Keratinocyte (primary cell): ENCODE results near the gene ZNF831. TPM values are rescaled to one million over a fixed set of nuclear protein-coding genes. Genes with fewer than 3 reads are reported as not detected.

ENCODE experiments used
- DNase-seq: peaks from one replicate; pipeline ENCODE4 v3.0.0-alpha.2; 2011; ENCODE audit warnings: low read depth, missing footprints, low spot score
- FAIRE-seq: peaks from 2 replicates; lab custom pipeline; 2011; peaks lifted over from hg19 to GRCh38; lab: Jason Lieb, UNC
- H2AFZ ChIP-seq: 2 replicates; pipeline ENCODE4 v1.6.0; 2012; ENCODE audit warnings: low read length, control low read depth, inconsistent platforms; ENCODE audit not compliant: control insufficient read depth
- H3K27ac ChIP-seq: 2 replicates; pipeline ENCODE4 v1.5.1; 2011; ENCODE audit warnings: low read length; ENCODE audit not compliant: control insufficient read depth, insufficient read depth
- H3K27me3 ChIP-seq: 3 replicates; pipeline ENCODE4 v1.6.0; 2011; ENCODE audit warnings: low read length; ENCODE audit not compliant: control insufficient read depth, insufficient read depth; ENCODE audit errors: extremely low read depth
- H3K36me3 ChIP-seq, 2 experiments: 2 replicates in 1 of 2; 3 replicates in 1 of 2; pipeline ENCODE4 v1.5.1; 2011; ENCODE audit warnings: low read length in 2 of 2, mild to moderate bottlenecking in 1 of 2; ENCODE audit not compliant: control insufficient read depth in 2 of 2, insufficient read depth in 2 of 2; ENCODE audit errors: extremely low read depth in 1 of 2
- H3K4me1 ChIP-seq: 3 replicates; pipeline ENCODE4 v1.5.1; 2011; ENCODE audit warnings: low read length; ENCODE audit not compliant: control insufficient read depth, insufficient read depth; ENCODE audit errors: extremely low read depth
- H3K4me2 ChIP-seq: 3 replicates; pipeline ENCODE4 v1.6.0; 2011; ENCODE audit warnings: low read depth, low read length; ENCODE audit not compliant: control insufficient read depth, insufficient read depth; ENCODE audit errors: extremely low read depth
- H3K4me3 ChIP-seq, 3 experiments: fragments of 200-600 bp in 1 of 3; sonication (generic) in 1 of 3; 2 replicates in 2 of 3; 3 replicates in 1 of 3; pipeline ENCODE4 v1.5.1; 2011 to 2016; ENCODE audit warnings: low read length in 3 of 3, mild to moderate bottlenecking in 3 of 3, control low read depth in 2 of 3, inconsistent platforms in 1 of 3, low read depth in 1 of 3, mixed read lengths in 1 of 3, mixed run types in 1 of 3, moderate library complexity in 1 of 3; ENCODE audit not compliant: control insufficient read depth in 2 of 3, insufficient read depth in 2 of 3; ENCODE audit errors: extremely low read depth in 1 of 3
- H3K79me2 ChIP-seq: 2 replicates; pipeline ENCODE4 v1.6.0; 2012; ENCODE audit warnings: low read length; ENCODE audit not compliant: control insufficient read depth, insufficient read depth
- H3K9ac ChIP-seq: 3 replicates; pipeline ENCODE4 v1.6.0; 2011; ENCODE audit warnings: low read length; ENCODE audit not compliant: control insufficient read depth, insufficient read depth; ENCODE audit errors: extremely low read depth
- H3K9me1 ChIP-seq: 3 replicates; pipeline ENCODE4 v1.6.0; 2011; ENCODE audit warnings: low read length; ENCODE audit not compliant: control insufficient read depth, insufficient read depth; ENCODE audit errors: extremely low read depth
- H3K9me3 ChIP-seq: 2 replicates; pipeline ENCODE4 v1.5.1; 2012; ENCODE audit warnings: low read depth, low read length; ENCODE audit not compliant: control insufficient read depth
- H4K20me1 ChIP-seq: 3 replicates; pipeline ENCODE4 v1.6.0; 2011; ENCODE audit warnings: low read length; ENCODE audit not compliant: control insufficient read depth, insufficient read depth; ENCODE audit errors: extremely low read depth
- CTCF ChIP-seq, 3 experiments: IDR thresholded peaks in 1 of 3; conservative IDR thresholded peaks in 1 of 3; optimal IDR thresholded peaks in 1 of 3; 2 replicates in 2 of 3; 3 replicates in 1 of 3; pipeline versions ENCODE3 to v1.5.1; 2011; ENCODE audit warnings: low read length in 3 of 3, mild to moderate bottlenecking in 3 of 3, moderate library complexity in 2 of 3, control low read depth in 1 of 3, inconsistent platforms in 1 of 3; ENCODE audit not compliant: insufficient read depth in 2 of 3; ENCODE audit errors: extremely low read depth in 1 of 3
- EZH2 ChIP-seq: IDR thresholded peaks from one replicate; pipeline ENCODE4 v1.6.1; 2012; ENCODE audit warnings: inconsistent platforms, mild to moderate bottlenecking, low read length, moderate library complexity
- dilution Hi-C: fragments of 300-500 bp; cut with MboI; formaldehyde crosslinking; loops from one replicate; pipeline ENCODE4 v1.7.0; 2020; ENCODE audit warnings: low sequenced_read_pairs; ENCODE audit not compliant: extremely low pct_ligation_motif_present
- polyA plus RNA-seq, 5 experiments: library from polyadenylated mRNA; depleted of rRNA in 3 of 5; stranded (reverse) in 3 of 5; stranded (forward) in 1 of 5; unstranded in 1 of 5; fragments of >200 nt; gene quantifications; 1 replicate in 1 of 5; 2 replicates in 3 of 5; 3 replicates in 1 of 5; pipeline versions ENCODE4 v1.2.1 to v1.2.3, GENCODE V29; 2011 to 2012; ENCODE audit warnings: missing spikeins in 2 of 5, low read depth in 1 of 5, low replicate concordance in 1 of 5

The ZNF831 gene
- polyA plus RNA-seq, 1 donor (not counting 4 experiments of a cell fraction or from before 2014, with no cell fraction given), result not detected

- no peak for FAIRE-seq
- H3K9me3 ChIP-seq, result no peaks in the 10 kb centered on the region
Observed at GRCh38 chr20:59193325-59193724, 29.7 kb downstream of the ZNF831 start.

DNA sequence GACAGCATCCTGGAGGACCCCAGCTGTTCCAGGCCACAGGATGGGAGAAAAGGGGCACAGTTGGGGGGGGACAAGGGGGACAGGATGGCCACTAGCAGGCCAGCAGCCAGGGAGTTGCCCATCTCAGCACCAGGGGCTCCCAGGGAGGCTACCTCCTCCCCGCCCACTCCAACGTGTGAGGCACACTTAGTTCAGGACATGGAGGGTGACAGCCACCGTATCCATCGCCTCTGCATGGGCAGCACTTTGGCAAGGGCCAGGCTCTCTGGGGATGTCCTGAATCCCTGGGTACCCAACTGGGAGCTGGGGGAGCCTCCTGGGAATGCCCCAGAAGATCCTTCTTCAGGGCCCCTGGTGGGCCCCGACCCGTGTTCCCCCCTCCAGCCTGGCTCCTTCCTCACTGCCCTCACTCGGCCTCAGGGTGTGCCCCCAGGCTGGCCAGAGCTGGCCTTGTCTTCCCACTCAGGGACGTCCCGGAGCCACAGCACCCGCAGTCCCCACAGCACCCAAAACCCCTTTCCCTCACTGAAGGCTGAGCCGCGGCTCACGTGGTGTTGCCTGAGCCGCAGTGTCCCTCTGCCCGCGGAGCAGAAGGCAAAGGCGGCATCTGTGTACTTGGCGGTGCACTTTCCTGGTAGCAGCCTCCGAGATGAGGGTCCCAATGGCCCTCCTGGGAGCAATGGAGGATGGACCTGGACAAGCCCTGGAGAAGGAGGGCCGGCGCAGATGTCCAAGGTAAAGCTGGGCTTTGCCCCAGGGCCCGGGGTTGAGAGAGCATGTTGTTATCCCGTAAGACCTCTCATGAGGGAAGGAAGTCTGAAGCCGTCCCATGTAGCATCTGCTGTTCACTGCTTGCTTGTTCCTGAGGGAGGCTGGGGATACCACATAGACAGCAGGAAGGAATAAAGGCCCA lies 30.7 kb downstream of the ZNF831 start:
- Histone ChIP-seq H3K4me1 (no peaks in the 10 kb centered on the region), H3K4me2 (no peak overlapping the region), H3K27me3 (no peaks in the 10 kb centered on the region), H3K36me3 (no peaks in the 10 kb centered on the region), H3K9me1 (no peaks in the 10 kb centered on the region), H3K9ac (no peak overlapping the region), H3K79me2 (no peaks in the 10 kb centered on the region), H2AFZ (no peak overlapping the region), H3K4me3 (no peak overlapping the region), H3K9me3 (no peaks in the 10 kb centered on the region), H3K27ac (no peak overlapping the region), H4K20me1 (no peaks in the 10 kb centered on the region)
- TF ChIP-seq CTCF (optimal IDR thresholded peaks at IDR 0.05 in 1 of 3, IDR thresholded peaks at IDR 0.05 in 1 of 3, conservative IDR thresholded peaks at IDR 0.05 in 1 of 3; ENCODE audit: extremely low read depth in 1 of 3, insufficient read depth in 2 of 3, low read length in 3 of 3) (no peak), EZH2 (no peak)
- DNase-seq (no peak), FAIRE-seq (no peak)
- dilution Hi-C loops, result no loop called here

More at GRCh38 chr20:59193325-59193724, 29.7 kb downstream of the ZNF831 start:
- no peak overlapping the region for H3K4me2 ChIP-seq
- H3K9ac ChIP-seq, result no peak overlapping the region
- H2AFZ ChIP-seq, result no peak overlapping the region
- TF ChIP-seq CTCF (optimal IDR thresholded peaks at IDR 0.05 in 1 of 3, IDR thresholded peaks at IDR 0.05 in 1 of 3, conservative IDR thresholded peaks at IDR 0.05 in 1 of 3; ENCODE audit: extremely low read depth in 1 of 3, insufficient read depth in 2 of 3, low read length in 3 of 3) (no peak), EZH2 (no peak)
- DNase-seq, result no peak
- no peaks in the 10 kb centered on the region for H3K9me1 ChIP-seq
- H3K36me3 ChIP-seq, result no peaks in the 10 kb centered on the region
- H3K4me1 ChIP-seq, result no peaks in the 10 kb centered on the region
- dilution Hi-C loops, result no loop called here
- H3K4me3 ChIP-seq, result no peak overlapping the region
- no peaks in the 10 kb centered on the region for H4K20me1 ChIP-seq
- H3K27me3 ChIP-seq, result no peaks in the 10 kb centered on the region
- H3K79me2 ChIP-seq, result no peaks in the 10 kb centered on the region
- no peak overlapping the region for H3K27ac ChIP-seq
